K562 (cell line): Measurements from ENCODE around the gene TUBA1B. TPM values are rescaled to one million over a fixed set of nuclear protein-coding genes. Genes with fewer than 3 reads are reported as not detected.

ENCODE experiments used
- BRF1 ChIP-seq: IDR thresholded peaks from 3 replicates; pipeline ENCODE4 v1.6.1; 2011; ENCODE audit warnings: borderline replicate concordance, mild to moderate bottlenecking; ENCODE audit not compliant: insufficient read length; ENCODE audit errors: extremely low read depth
- CHD4 ChIP-seq: fragments of 200-600 bp; sonication (generic); IDR thresholded peaks from 3 replicates; pipeline ENCODE4 v1.6.1; 2012; ENCODE audit warnings: low read depth, mild to moderate bottlenecking, mixed read lengths, low read length, inconsistent platforms; ENCODE audit not compliant: insufficient read depth, insufficient replicate concordance, poor library complexity, severe bottlenecking
- DDX20 ChIP-seq: fragments of 450-650 bp; IDR thresholded peaks from 2 replicates; pipeline ENCODE4 v1.6.1; 2016; ENCODE audit warnings: missing genetic modification characterization, low read depth, mild to moderate bottlenecking, missing compliant biosample characterization, moderate library complexity
- GTF2F1 ChIP-seq: IDR thresholded peaks from 2 replicates; pipeline ENCODE4 v1.6.1; 2011; ENCODE audit warnings: low read depth, low read length, improper control_type of control experiment
- IRF2 ChIP-seq: sonication (generic); formaldehyde crosslinking; IDR thresholded peaks from 2 replicates; pipeline ENCODE4 v1.8.1; 2022; ENCODE audit warnings: mild to moderate bottlenecking, missing genetic modification reagents
- KAT2B ChIP-seq: IDR thresholded peaks from one replicate; pipeline ENCODE4 v1.6.1; 2012; ENCODE audit warnings: low read depth, mild to moderate bottlenecking, control low read depth, inconsistent platforms, low read length, moderate library complexity
- KLF6 ChIP-seq: fragments of 250-450 bp; sonication (Bioruptor Pico); IDR thresholded peaks from 2 replicates; pipeline ENCODE4 v1.4.0; 2020; ENCODE audit warnings: mild to moderate bottlenecking, moderate library complexity, borderline replicate concordance
- MAZ ChIP-seq, 2 experiments: fragments of 450-650 bp in 1 of 2; sonication (generic) in 1 of 2; formaldehyde crosslinking; IDR thresholded peaks in 1 of 2; conservative IDR thresholded peaks in 1 of 2; 2 replicates each; pipeline versions ENCODE4 v1.4.0 to v1.5.0; 2020; ENCODE audit warnings: mild to moderate bottlenecking in 1 of 2, missing genetic modification reagents in 1 of 2
- NR2F6 ChIP-seq: fragments of 450-650 bp; formaldehyde crosslinking; IDR thresholded peaks from 2 replicates; pipeline ENCODE4 v1.4.0; 2020; ENCODE audit warnings: mild to moderate bottlenecking
- PRPF4 ChIP-seq: fragments of 200-400 bp; formaldehyde crosslinking; IDR thresholded peaks from one replicate; pipeline ENCODE4 v1.6.1; 2017; ENCODE audit warnings: low read length, low read depth, mild to moderate bottlenecking; ENCODE audit not compliant: insufficient read depth, poor library complexity, severe bottlenecking
- SMARCE1 ChIP-seq: fragments of 450-650 bp; IDR thresholded peaks from 2 replicates; pipeline ENCODE4 v1.7.1; 2016; ENCODE audit warnings: mild to moderate bottlenecking
- ZNF77 ChIP-seq: fragments of 250-450 bp; sonication (Bioruptor Pico); IDR thresholded peaks from 2 replicates; pipeline ENCODE4 v1.5.0; 2020
- ZNF79 ChIP-seq: fragments of 250-450 bp; sonication (Bioruptor Pico); IDR thresholded peaks from 2 replicates; pipeline ENCODE4 v1.4.0; 2020; ENCODE audit warnings: low read depth, mild to moderate bottlenecking, moderate library complexity
- polyA plus RNA-seq, 8 experiments: library from polyadenylated mRNA; depleted of rRNA in 4 of 8; stranded (reverse) in 5 of 8; unstranded in 3 of 8; fragments of >200 nt; fragmentation: Nextera tagmentation in 2 of 8; fragmentation: Illumina TruSeq in 1 of 8; extraction: Ambion mirVana in 2 of 8; extraction: Trizol in 1 of 8; gene quantifications; 2 replicates each; pipeline versions ENCODE4 v1.2.1 to v1.2.3, GENCODE V29; 2011 to 2014; ENCODE audit warnings: inconsistent platforms in 1 of 8, missing spikeins in 1 of 8
- total RNA-seq, 7 experiments: library from RNA; depleted of rRNA in 6 of 7; stranded (reverse); fragments of >200 nt in 6 of 7; fragmentation: Illumina TruSeq in 2 of 7; extraction: Trizol in 2 of 7; gene quantifications; 2 replicates each; pipeline versions ENCODE4 v1.2.1 to v1.2.3, GENCODE V29; 2011 to 2021; ENCODE audit warnings: low replicate concordance in 1 of 7
- TF ChIP-seq, protein P1 (sequence below): fragments of 450-650 bp; conservative IDR thresholded peaks from 2 replicates; pipeline ENCODE4 v1.6.1; 2016; ENCODE audit warnings: missing genetic modification characterization, low read depth, mild to moderate bottlenecking, missing compliant biosample characterization, moderate library complexity

Gene TUBA1B
- total and polyA plus RNA-seq, 9 of the 15 experiments (the other 6 are each of a cell fraction or from before 2014, with no cell fraction given), result 2,189 to 4,624 (median 2,628) TPM

DNA sequence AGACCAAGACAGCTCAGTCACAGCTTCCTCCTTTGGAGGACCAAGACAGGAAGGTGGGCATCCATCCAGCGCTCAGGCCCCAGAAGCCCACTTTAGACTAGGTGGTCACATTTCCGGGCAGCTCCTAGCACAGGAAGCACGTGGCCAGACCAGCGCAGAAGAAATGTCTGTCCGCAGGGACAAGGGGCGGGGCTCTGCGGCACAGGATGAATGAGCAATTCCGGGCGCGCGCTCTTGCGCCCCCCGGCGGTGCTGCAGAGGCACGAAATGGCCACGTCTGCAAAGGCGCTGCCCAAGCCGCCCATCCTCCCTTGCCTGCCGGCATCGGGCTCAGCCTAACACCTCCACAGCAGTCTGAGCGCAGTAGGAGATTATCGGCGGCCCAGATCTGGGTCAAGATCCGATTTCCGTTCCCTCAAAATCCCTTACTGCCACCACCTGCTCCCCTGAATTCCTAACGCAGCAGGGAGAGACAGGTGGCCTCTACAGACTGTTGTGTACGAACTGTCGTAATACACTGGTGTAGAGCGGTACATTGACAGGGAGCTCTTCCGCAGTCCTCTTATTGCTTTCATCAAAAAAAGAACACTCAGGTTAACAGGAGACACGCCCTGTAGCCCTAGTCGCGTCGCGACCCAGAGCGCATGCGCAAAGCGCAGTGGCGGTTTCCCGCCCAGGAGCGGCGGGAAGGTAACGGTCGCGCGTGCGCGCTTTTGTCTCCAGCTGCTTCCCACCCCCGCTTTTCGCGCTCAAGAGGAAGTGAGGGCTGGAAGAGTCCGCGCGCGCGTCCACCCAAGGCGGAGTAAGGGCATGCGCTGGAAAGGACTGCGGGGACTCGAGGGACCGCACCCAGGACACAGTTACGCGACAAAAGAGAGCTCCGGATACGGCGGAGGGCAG lies 794 bp downstream of the TUBA1B start (continued):
- TF ChIP-seq, protein P1, sequence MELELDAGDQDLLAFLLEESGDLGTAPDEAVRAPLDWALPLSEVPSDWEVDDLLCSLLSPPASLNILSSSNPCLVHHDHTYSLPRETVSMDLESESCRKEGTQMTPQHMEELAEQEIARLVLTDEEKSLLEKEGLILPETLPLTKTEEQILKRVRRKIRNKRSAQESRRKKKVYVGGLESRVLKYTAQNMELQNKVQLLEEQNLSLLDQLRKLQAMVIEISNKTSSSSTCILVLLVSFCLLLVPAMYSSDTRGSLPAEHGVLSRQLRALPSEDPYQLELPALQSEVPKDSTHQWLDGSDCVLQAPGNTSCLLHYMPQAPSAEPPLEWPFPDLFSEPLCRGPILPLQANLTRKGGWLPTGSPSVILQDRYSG (tag), result 0 out of 2 replicates have a peak, but pooled peaks have one; percentile 34
- TF ChIP-seq NR2F6 (no peak), SMARCE1 (no peak; the same call in 1 of the 2 replicates), BRF1 (no peak), ZNF79 (CRISPR knock-in tag) (no peak), CHD4 (no peak), IRF2 (CRISPR knock-in tag) (no peak), ZNF77 (CRISPR knock-in tag) (no peak), KLF6 (CRISPR knock-in tag) (peak; percentile 93; the same call in 1 of the 2 replicates), MAZ (CRISPR knock-in tag; conservative IDR thresholded peaks at IDR 0.05 in 1 of 2, IDR thresholded peaks at IDR 0.05 in 1 of 2) (peak; percentile 61 to 90), PRPF4 (no peak), DDX20 (tag) (no peak), GTF2F1 (no peak), KAT2B (peak; percentile 49)
